Measurements from ENCODE around the gene POU2AF3. TPM values are rescaled to one million over a fixed set of nuclear protein-coding genes. Genes with fewer than 3 reads are reported as not detected.

The POU2AF3 gene
- total RNA-seq, 1 experiment from 2014 or later = not detected

DNA sequence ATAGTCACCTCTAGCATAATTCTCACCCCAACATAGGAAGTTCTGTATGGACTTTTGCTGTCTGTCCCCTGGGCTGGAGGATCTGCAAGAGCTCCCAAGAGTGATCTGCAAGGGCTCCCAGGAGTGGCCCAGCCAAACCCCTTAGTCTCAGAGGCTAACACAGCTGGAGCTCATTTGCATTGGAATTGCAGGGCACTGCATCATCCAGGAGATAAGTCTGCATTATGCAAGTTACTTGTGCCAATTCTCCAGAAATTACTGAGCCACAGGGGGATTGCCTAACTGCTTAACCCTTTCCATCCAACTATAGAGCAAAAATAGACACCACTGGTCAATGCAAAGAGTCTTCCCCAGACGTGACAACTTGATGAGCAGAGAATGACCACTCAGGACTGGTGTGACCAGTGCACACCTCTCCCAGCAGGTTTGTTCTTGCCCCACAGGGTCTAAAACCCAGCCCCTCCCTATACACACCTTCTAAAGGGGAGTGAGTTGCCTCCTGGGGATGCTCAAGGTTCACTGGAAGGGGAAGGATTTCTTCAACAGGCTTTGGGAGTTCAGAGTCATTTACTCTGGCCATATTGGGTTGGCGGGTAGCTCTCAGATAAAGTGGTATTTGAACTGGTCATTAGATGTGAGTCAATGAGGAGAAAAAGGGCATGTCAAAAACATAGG, 38.4 kb downstream of the POU2AF3 start:
- peak; percentile 70 for DNase-seq (ENCODE audit: unreplicated experiment)
- H3K4me1 Mint-ChIP-seq (ENCODE audit: insufficient read depth, unreplicated experiment) = peaks cover 16% of the 10 kb centered on the region
- H3K27ac Mint-ChIP-seq (ENCODE audit: low read depth, unreplicated experiment) = no peak overlapping the region
- H3K4me3 Mint-ChIP-seq (ENCODE audit: unreplicated experiment) = no peak overlapping the region
- ChIA-PET CTCF (interaction anchor here (0.6 to 1.5 kb wide), 3 partner anchors 36 to 54 kb away, joined by 3 to 5 read pairs (median 3); no protein-coding TSS in a partner anchor), POLR2A (interaction anchor here (2.0 kb wide), 1 partner anchor 13 kb away, joined by 6 read pairs; no protein-coding TSS in a partner anchor)
- no peaks in the 10 kb centered on the region for H3K27me3 Mint-ChIP-seq (ENCODE audit: insufficient read depth, unreplicated experiment)
- no peaks in the 10 kb centered on the region for H3K9me3 Mint-ChIP-seq (ENCODE audit: unreplicated experiment)
- intact Hi-C loops (cut with micrococcal nuclease) = no loop called here
- no peaks in the 10 kb centered on the region for H3K36me3 Mint-ChIP-seq (ENCODE audit: insufficient read depth, unreplicated experiment)
- BruUV-seq (replicated peaks) = no TSS peak
- TF ChIP-seq CTCF (IDR thresholded peaks at IDR 0.05; ENCODE audit: unreplicated experiment) = no peak

DNA sequence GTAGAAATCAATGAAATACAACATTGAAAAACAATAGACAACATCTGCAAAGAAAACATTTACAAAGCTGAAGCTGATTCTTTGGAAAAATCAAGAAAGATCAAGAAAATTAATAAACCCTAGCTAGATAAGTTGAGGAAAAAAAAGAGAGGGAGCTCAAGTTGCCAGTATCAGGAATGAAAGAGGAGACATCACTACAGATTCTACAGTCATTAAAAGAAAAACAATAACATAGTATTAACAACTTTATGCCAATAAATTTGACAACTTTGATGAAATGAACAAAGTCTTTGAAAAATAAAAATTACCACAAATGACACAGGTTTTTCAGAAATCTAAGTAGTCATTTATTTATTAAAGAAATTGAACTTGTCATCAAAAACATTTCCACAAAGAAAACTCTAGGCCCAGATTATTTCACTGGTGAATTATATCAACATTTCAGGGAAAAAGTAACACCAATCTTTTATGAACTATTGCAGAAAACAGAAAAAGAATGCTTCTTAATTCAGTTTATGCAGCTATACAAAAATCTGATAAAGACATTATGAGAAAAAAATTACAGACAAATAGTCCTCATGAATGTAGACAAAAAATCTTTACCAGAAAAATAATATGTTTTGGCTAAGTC, 41.5 kb downstream of the POU2AF3 start:
- no TSS peak for BruUV-seq (replicated peaks)
- TF ChIP-seq CTCF (IDR thresholded peaks at IDR 0.05; ENCODE audit: unreplicated experiment) = no peak
- Mint-ChIP-seq H3K4me1 (ENCODE audit: insufficient read depth, unreplicated experiment) (peaks cover 21% of the 10 kb centered on the region), H3K36me3 (ENCODE audit: insufficient read depth, unreplicated experiment) (no peaks in the 10 kb centered on the region), H3K9me3 (ENCODE audit: unreplicated experiment) (no peaks in the 10 kb centered on the region), H3K27me3 (ENCODE audit: insufficient read depth, unreplicated experiment) (no peaks in the 10 kb centered on the region), H3K27ac (ENCODE audit: low read depth, unreplicated experiment) (no peak overlapping the region), H3K4me3 (ENCODE audit: unreplicated experiment) (no peak overlapping the region)
- intact Hi-C loops (cut with micrococcal nuclease) = no loop called here
- POLR2A ChIA-PET = interaction anchor here (0.6 kb wide), 1 partner anchor 1141 kb away, joined by 3 read pairs; no protein-coding TSS in a partner anchor
- CTCF ChIA-PET = interaction anchor here (0.6 to 1.8 kb wide), 4 partner anchors 57 to 914 kb away, joined by 3 to 8 read pairs (median 4); no protein-coding TSS in a partner anchor
- DNase-seq (ENCODE audit: unreplicated experiment) = no peak

DNA sequence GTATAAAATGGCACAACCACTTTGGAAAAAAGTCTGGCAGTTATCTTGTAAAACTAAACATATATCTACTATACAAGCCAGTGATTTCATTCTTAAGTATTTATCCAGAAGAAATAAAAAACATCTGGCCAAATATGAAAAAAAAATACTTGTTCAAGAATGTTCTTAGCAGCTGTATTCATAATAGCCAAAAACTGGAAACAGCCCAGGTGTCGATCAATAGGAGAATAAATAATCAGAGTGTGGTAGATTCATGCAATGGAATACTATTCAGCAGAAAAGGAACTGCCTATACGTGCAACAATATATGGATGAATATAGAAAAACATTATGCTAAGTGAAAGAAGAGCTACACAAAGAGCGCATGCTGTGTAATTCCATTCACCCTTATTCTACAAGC, 44.0 kb downstream of the POU2AF3 start:
- CTCF ChIA-PET = interaction anchor here (0.5 kb wide), 1 partner anchor 104 kb away, joined by 3 read pairs; no protein-coding TSS in a partner anchor
- DNase-seq (ENCODE audit: unreplicated experiment) = no peak
- peaks cover 5% of the 10 kb centered on the region for H3K4me1 Mint-ChIP-seq (ENCODE audit: insufficient read depth, unreplicated experiment)
- no peak overlapping the region for H3K27ac Mint-ChIP-seq (ENCODE audit: low read depth, unreplicated experiment)
- H3K9me3 Mint-ChIP-seq (ENCODE audit: unreplicated experiment) = no peaks in the 10 kb centered on the region
- TF ChIP-seq CTCF (IDR thresholded peaks at IDR 0.05; ENCODE audit: unreplicated experiment) = no peak
- BruUV-seq (replicated peaks) = no TSS peak
- intact Hi-C loops (cut with micrococcal nuclease) = no loop called here
- H3K4me3 Mint-ChIP-seq (ENCODE audit: unreplicated experiment) = no peak overlapping the region
- no peaks in the 10 kb centered on the region for H3K36me3 Mint-ChIP-seq (ENCODE audit: insufficient read depth, unreplicated experiment)
- no peaks in the 10 kb centered on the region for H3K27me3 Mint-ChIP-seq (ENCODE audit: insufficient read depth, unreplicated experiment)
- POLR2A ChIA-PET = interaction anchor here (0.7 to 1.7 kb wide), 2 partner anchors 13 to 79 kb away, joined by 3 read pairs; no protein-coding TSS in a partner anchor

- Mint-ChIP-seq H3K9me3 (ENCODE audit: unreplicated experiment) (no peaks in the 10 kb centered on the region), H3K27me3 (ENCODE audit: insufficient read depth, unreplicated experiment) (no peaks in the 10 kb centered on the region), H3K4me3 (ENCODE audit: unreplicated experiment) (no peak overlapping the region), H3K27ac (ENCODE audit: low read depth, unreplicated experiment) (no peak overlapping the region), H3K4me1 (ENCODE audit: insufficient read depth, unreplicated experiment) (peaks cover 5% of the 10 kb centered on the region), H3K36me3 (ENCODE audit: insufficient read depth, unreplicated experiment) (no peaks in the 10 kb centered on the region)
- intact Hi-C loops (cut with micrococcal nuclease) = no loop called here
- no peak for TF ChIP-seq CTCF (IDR thresholded peaks at IDR 0.05; ENCODE audit: unreplicated experiment)
- DNase-seq (ENCODE audit: unreplicated experiment) = peak; percentile 88
- BruUV-seq (replicated peaks) = no TSS peak
- POLR2A ChIA-PET = interaction anchor here (0.8 kb wide), 1 partner anchor 24 kb away, joined by 3 read pairs; no protein-coding TSS in a partner anchor
- CTCF ChIA-PET = interaction anchor here (0.8 kb wide), 1 partner anchor 425 kb away, joined by 3 read pairs; no protein-coding TSS in a partner anchor
These were observed 45.7 kb downstream of the POU2AF3 start for GRCh38 chr11:111344032-111344431.
